ENCODE results near the gene NCAPD2.

DNA sequence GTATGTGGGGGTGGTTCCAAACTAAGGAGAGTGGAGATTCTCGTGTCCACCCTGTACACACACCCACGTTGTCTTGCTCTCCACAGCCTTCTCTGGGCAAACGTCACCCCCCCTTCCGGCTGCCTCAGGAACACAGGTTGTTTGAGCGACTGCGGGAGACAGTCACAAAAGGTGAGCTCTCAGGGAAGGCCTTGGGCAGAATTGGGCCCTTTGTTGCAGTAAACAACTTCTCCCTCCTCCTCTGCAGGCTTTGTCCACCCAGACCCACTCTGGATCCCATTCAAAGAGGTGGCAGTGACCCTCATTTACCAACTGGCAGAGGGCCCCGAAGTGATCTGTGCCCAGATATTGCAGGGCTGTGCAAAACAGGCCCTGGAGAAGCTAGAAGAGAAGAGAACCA, 32.3 kb downstream of the NCAPD2 start:
- TF ChIP-seq, protein P1, sequence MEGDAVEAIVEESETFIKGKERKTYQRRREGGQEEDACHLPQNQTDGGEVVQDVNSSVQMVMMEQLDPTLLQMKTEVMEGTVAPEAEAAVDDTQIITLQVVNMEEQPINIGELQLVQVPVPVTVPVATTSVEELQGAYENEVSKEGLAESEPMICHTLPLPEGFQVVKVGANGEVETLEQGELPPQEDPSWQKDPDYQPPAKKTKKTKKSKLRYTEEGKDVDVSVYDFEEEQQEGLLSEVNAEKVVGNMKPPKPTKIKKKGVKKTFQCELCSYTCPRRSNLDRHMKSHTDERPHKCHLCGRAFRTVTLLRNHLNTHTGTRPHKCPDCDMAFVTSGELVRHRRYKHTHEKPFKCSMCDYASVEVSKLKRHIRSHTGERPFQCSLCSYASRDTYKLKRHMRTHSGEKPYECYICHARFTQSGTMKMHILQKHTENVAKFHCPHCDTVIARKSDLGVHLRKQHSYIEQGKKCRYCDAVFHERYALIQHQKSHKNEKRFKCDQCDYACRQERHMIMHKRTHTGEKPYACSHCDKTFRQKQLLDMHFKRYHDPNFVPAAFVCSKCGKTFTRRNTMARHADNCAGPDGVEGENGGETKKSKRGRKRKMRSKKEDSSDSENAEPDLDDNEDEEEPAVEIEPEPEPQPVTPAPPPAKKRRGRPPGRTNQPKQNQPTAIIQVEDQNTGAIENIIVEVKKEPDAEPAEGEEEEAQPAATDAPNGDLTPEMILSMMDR (IDR thresholded peaks at IDR 0.05; ENCODE audit: insufficient read depth, low read length, poor library complexity, severe bottlenecking): no peak
- no peak for TF ChIP-seq EZH2phosphoT487 (conservative IDR thresholded peaks at IDR 0.05; ENCODE audit: low read length)
